SK-N-SH treated with all-trans-retinoic acid at 6 μM for 48 hours (cell line): ENCODE measurements around the gene VWA5B1.

Experiments used
- ATAC-seq: fragments of 200-7000 bp; cut with Tn5 transposase; 3 replicates; pipeline ENCODE4 v1.9.1; 2020; ENCODE audit warnings: mild to moderate bottlenecking, moderate library complexity
- ARNTL ChIP-seq: fragments of 450-650 bp; formaldehyde crosslinking; IDR thresholded peaks from 2 replicates; pipeline ENCODE4 v1.5.0; 2020; ENCODE audit warnings: low read depth, mild to moderate bottlenecking, moderate library complexity, borderline replicate concordance
- BACH2 ChIP-seq: fragments of 250-450 bp; sonication (Bioruptor Pico); IDR thresholded peaks from 2 replicates; pipeline ENCODE4 v1.9.0; 2021; ENCODE audit warnings: mild to moderate bottlenecking, borderline replicate concordance
- CREB5 ChIP-seq: fragments of 250-450 bp; sonication (Bioruptor Pico); IDR thresholded peaks from 2 replicates; pipeline ENCODE4 v1.5.1; 2020; ENCODE audit warnings: low read depth, mild to moderate bottlenecking, moderate library complexity
- CSDC2 ChIP-seq: fragments of 250-450 bp; sonication (Bioruptor Pico); IDR thresholded peaks from 2 replicates; pipeline ENCODE4 v1.5.0; 2020; ENCODE audit warnings: mild to moderate bottlenecking, moderate library complexity
- CSRNP3 ChIP-seq: fragments of 250-450 bp; sonication (Bioruptor Pico); IDR thresholded peaks from 2 replicates; pipeline ENCODE4 v1.5.1; 2021; ENCODE audit warnings: mild to moderate bottlenecking, moderate library complexity
- OSR1 ChIP-seq: fragments of 250-450 bp; sonication (Bioruptor Pico); IDR thresholded peaks from 2 replicates; pipeline ENCODE4 v1.8.0; 2022; ENCODE audit warnings: moderate library complexity, mild to moderate bottlenecking, inconsistent platforms
- PATZ1 ChIP-seq: fragments of 250-450 bp; sonication (Bioruptor Pico); IDR thresholded peaks from 2 replicates; pipeline ENCODE4 v1.8.0; 2020; ENCODE audit warnings: mild to moderate bottlenecking, moderate library complexity, borderline replicate concordance
- RARB ChIP-seq: fragments of 250-450 bp; sonication (Bioruptor Pico); IDR thresholded peaks from 2 replicates; pipeline ENCODE4 v1.8.0; 2021; ENCODE audit warnings: mild to moderate bottlenecking, moderate library complexity
- SNAI2 ChIP-seq: fragments of 250-450 bp; sonication (Bioruptor Pico); IDR thresholded peaks from 2 replicates; pipeline ENCODE4 v1.5.0; 2020; ENCODE audit warnings: mild to moderate bottlenecking, moderate library complexity
- TOX ChIP-seq: fragments of 250-450 bp; sonication (Bioruptor Pico); IDR thresholded peaks from 2 replicates; pipeline ENCODE4 v1.8.0; 2021; ENCODE audit warnings: mild to moderate bottlenecking, moderate library complexity, borderline replicate concordance
- ZC3H10 ChIP-seq: fragments of 250-450 bp; sonication (Bioruptor Pico); IDR thresholded peaks from 2 replicates; pipeline ENCODE4 v1.5.1; 2021; ENCODE audit warnings: mild to moderate bottlenecking, moderate library complexity
- ZFP3 ChIP-seq: fragments of 250-450 bp; sonication (Bioruptor Pico); IDR thresholded peaks from 2 replicates; pipeline ENCODE4 v1.5.0; 2020; ENCODE audit warnings: mild to moderate bottlenecking, moderate library complexity
- ZFP30 ChIP-seq: fragments of 450-650 bp; formaldehyde crosslinking; IDR thresholded peaks from 2 replicates; pipeline ENCODE4 v1.5.0; 2022; ENCODE audit warnings: mild to moderate bottlenecking, moderate library complexity
- ZNF565 ChIP-seq: fragments of 450-650 bp; formaldehyde crosslinking; conservative IDR thresholded peaks from 2 replicates; pipeline ENCODE4 v1.5.0; 2020; ENCODE audit warnings: low read depth, mild to moderate bottlenecking, moderate library complexity
- ZNF70 ChIP-seq: fragments of 450-650 bp; formaldehyde crosslinking; IDR thresholded peaks from 2 replicates; pipeline ENCODE4 v1.5.0; 2020; ENCODE audit warnings: mild to moderate bottlenecking, moderate library complexity
- ZNF8 ChIP-seq: fragments of 450-650 bp; formaldehyde crosslinking; IDR thresholded peaks from 2 replicates; pipeline ENCODE4 v1.5.0; 2020; ENCODE audit warnings: mild to moderate bottlenecking, moderate library complexity

VWA5B1 gene

GRCh38 chr1:20281801-20282200 is 8.9 kb upstream of the VWA5B1 start:
- TF ChIP-seq SNAI2 (CRISPR knock-in tag) (no peak), PATZ1 (CRISPR knock-in tag) (no peak), CREB5 (no peak), CSDC2 (CRISPR knock-in tag) (no peak), ZFP30 (no peak), TOX (CRISPR knock-in tag) (no peak), ZFP3 (CRISPR knock-in tag) (no peak), BACH2 (no peak), ZNF565 (CRISPR knock-in tag) (no peak), ZNF8 (no peak), ARNTL (CRISPR knock-in tag) (no peak)
- no peak for ATAC-seq

- ATAC-seq = no peak
- no peak for TF ChIP-seq CSDC2 (CRISPR knock-in tag)
- no peak for TF ChIP-seq CREB5
- TF ChIP-seq RARB (CRISPR knock-in tag) = no peak
- TF ChIP-seq PATZ1 (CRISPR knock-in tag) = no peak
- no peak for TF ChIP-seq ZC3H10 (CRISPR knock-in tag)
- TF ChIP-seq ZNF565 (CRISPR knock-in tag) = no peak
- TF ChIP-seq TOX (CRISPR knock-in tag) = no peak
- no peak for TF ChIP-seq ZFP3 (CRISPR knock-in tag)
- no peak for TF ChIP-seq CSRNP3 (CRISPR knock-in tag)
Observed at GRCh38 chr1:20282533-20282932, 8.1 kb upstream of the VWA5B1 start.

- TF ChIP-seq CSDC2 (CRISPR knock-in tag) = no peak
- TF ChIP-seq, all 23 proteins: peak for 0
- no peak for ATAC-seq
Observed at GRCh38 chr1:20284046-20284445, 6.6 kb upstream of the VWA5B1 start.

- ATAC-seq = no peak
- TF ChIP-seq CSDC2 (CRISPR knock-in tag) (no peak), CREB5 (no peak), ZNF70 (CRISPR knock-in tag) (no peak), OSR1 (CRISPR knock-in tag) (no peak), CSRNP3 (CRISPR knock-in tag) (no peak)
Observed at GRCh38 chr1:20284625-20285024, 6.0 kb upstream of the VWA5B1 start.
